HG02623 (cell line): ENCODE data around the gene HSP90AA1.
"Not testable (repeated sequence)": the region's sequence is repeated elsewhere in the genome, so short reads cannot be mapped to it uniquely, and the experiment has no call there.

Source experiments
- ATAC-seq: cut with Tn5 transposase; IDR thresholded peaks from one replicate; pipeline ENCODE4 v1.9.1; 2021; ENCODE audit warnings: moderate library complexity; ENCODE audit not compliant: unreplicated experiment

The HSP90AA1 gene

GRCh38 chr14:102086972-102087761 lies at the start of gene HSP90AA1:
HSP90AA1 (minus strand) TSS chr14:102087044; CDS start chr14:102086378, 666 bp downstream.
- ATAC-seq, result peak; percentile 70

GRCh38 chr14:102135456-102135855 lies 48.6 kb upstream of the HSP90AA1 start:
- ATAC-seq, result not testable (repeated sequence)

- ATAC-seq, result not testable (repeated sequence)
Observed at GRCh38 chr14:102134719-102135118, 47.9 kb upstream of the HSP90AA1 start.

GRCh38 chr14:102134021-102134420 lies 47.2 kb upstream of the HSP90AA1 start:
- not testable (repeated sequence) for ATAC-seq

GRCh38 chr14:102131741-102132140 lies 44.9 kb upstream of the HSP90AA1 start:
- no peak for ATAC-seq

- ATAC-seq, result no peak
Observed at GRCh38 chr14:102126807-102127455, 40.1 kb upstream of the HSP90AA1 start.

- ATAC-seq, result no peak
Observed at GRCh38 chr14:102125546-102125945, 38.7 kb upstream of the HSP90AA1 start.

GRCh38 chr14:102124419-102124818 lies 37.6 kb upstream of the HSP90AA1 start:
- ATAC-seq, result no peak

GRCh38 chr14:102121567-102121966 lies 34.7 kb upstream of the HSP90AA1 start:
- no peak for ATAC-seq

- ATAC-seq, result no peak
Observed at GRCh38 chr14:102120888-102121287, 34.0 kb upstream of the HSP90AA1 start.

- ATAC-seq, result no peak
Observed at GRCh38 chr14:102117852-102118251, 31.0 kb upstream of the HSP90AA1 start.

GRCh38 chr14:102116361-102117180 lies 29.7 kb upstream of the HSP90AA1 start:
- no peak for ATAC-seq

GRCh38 chr14:102111101-102111500 lies 24.3 kb upstream of the HSP90AA1 start:
- ATAC-seq, result no peak

- ATAC-seq, result not testable (repeated sequence)
Observed at GRCh38 chr14:102109332-102109731, 22.5 kb upstream of the HSP90AA1 start.

GRCh38 chr14:102105369-102105768 lies 18.5 kb upstream of the HSP90AA1 start:
- ATAC-seq, result no peak

- ATAC-seq, result no peak
Observed at GRCh38 chr14:102103062-102103695, 16.3 kb upstream of the HSP90AA1 start.

- ATAC-seq, result no peak
Observed at GRCh38 chr14:102097441-102098135, 10.7 kb upstream of the HSP90AA1 start.

GRCh38 chr14:102096569-102097188 lies 9.8 kb upstream of the HSP90AA1 start:
- no peak for ATAC-seq

- no peak for ATAC-seq
Observed at GRCh38 chr14:102095871-102096568, 9.2 kb upstream of the HSP90AA1 start.
